GM21723 (cell line): Measurements from ENCODE around the gene ONECUT1.
"Not testable (repeated sequence)": the region's sequence is repeated elsewhere in the genome, so short reads cannot be mapped to it uniquely, and the experiment has no call there.

Experiments used
- ATAC-seq: cut with Tn5 transposase; IDR thresholded peaks from one replicate; pipeline ENCODE4 v1.9.1; 2021; ENCODE audit warnings: mild to moderate bottlenecking, moderate library complexity; ENCODE audit not compliant: unreplicated experiment

Gene ONECUT1

DNA sequence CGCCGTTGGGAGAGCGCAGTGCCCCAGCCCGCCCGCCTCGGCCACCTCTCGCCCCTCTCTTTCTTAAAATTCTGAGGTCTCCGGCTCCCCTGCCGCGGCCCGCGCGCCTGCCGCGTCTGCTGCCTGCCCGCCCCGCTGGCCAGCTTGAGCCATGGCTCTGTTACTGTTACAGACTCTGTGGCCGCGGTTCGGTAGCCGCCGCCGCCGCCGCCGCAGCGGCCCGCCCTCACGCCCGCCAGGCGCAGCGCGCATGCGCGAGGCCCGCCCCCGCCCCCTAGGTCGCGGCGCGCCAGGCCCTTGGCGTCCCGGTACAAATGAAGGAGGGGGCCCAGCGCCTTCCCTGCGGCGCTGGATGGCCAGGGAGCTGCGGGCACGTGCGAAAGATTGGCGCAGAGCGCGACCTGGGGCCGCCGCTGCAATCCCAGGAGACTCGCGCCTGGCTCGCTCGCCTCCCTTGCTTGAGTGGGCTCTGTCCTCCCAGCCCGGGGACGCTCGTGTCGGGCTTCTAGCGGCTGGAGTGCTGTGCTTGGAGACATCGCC, at the start of gene ONECUT1:
Gene ONECUT1, minus strand, starts transcription at position 168 of the 540 bp plus-strand sequence. CDS start 452 bp downstream, outside the sequence.
- peak; percentile 78 for ATAC-seq

DNA sequence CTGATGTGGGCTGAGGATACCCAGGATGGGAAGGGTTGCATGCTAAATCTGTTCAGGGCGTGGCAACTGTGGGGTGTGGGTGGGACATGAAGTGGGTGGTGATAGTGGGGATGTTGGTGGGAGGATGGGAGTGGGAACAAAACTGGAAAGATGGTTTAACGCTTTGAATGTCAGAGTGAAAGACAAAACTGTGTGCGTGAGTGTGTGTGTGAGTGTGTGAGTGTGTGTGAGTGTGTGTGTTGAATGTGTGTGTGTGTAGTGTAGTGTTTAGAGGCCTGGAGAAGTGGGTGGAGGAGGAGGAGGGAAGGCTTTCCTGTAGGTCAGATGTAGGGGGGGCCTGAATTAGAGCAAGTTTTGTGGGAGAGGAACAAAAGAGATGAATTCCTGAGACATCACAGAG, 44.2 kb upstream of the ONECUT1 start:
- no peak for ATAC-seq

DNA sequence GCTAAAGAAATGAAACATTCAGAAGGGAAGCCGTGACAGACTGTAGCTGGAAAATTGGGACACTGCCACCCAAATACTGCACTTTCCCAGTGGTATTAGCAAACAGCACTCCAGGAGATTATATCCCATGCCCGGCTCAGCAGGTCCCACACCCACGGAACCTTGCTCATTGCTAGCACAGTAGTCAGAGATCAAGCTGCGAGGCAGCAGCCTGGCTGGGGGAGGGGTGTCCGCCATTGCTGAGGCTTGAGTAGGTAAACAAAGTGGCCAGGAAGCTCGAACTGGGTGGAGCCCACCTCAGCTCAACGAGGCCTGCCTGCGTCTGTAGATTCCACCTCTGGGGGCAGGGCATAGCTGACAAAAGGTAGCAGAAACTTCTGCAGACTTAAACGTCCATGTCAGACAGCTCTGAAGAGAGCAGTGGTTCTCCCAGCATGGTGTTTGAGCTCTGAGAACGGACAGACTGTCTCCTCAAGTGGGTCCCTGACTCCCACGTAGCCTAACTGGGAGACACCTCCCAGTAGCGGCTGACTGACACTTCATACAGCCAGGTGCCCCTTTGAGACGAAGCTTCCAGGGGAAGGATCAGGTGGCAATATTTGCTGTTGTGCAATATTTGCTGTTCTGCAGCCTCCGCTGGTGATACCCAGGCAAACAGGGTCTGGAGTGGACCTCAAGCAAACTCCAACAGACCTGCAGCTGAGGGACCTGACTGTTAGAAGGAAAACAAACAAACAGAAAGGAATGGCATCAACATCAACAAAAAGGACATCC, 34.2 kb upstream of the ONECUT1 start:
- not testable (repeated sequence) for ATAC-seq

DNA sequence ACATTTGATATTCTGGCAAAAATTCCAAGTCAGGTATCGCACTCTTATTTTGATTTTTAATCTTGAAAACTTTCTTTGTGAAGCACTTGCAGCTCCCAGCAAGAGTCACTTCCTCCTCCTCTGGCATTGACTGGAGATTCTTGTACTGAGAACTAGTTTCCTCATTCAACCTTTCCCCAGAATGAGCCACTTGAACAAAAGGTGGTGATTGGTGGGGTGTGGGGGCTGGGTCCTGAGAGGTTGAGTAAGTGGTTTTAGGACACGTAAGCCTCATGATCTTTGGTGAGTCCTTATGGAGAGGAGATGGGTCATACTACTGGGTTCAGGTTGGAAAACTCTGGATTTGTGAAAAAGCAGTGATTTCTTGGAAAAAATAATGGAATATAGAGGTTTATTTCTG, 32.3 kb upstream of the ONECUT1 start:
- no peak for ATAC-seq

DNA sequence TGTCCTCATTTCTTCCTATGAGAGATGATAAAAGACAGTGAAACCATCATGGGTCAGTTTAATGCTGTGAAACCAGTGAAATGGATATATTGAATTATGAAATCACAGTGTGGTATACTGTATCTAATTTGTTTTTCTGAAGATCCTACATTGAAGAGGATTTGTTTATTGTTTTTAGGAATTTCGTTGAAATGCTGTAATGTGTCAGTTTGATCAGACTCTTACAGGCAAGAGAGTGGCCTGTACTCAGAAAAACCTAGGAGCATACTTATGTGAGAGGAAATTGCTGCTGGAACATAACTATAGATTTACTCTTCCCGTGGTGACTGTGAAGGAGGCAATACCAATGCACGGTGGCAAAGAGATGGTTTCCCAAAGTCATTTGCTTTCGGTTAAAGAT, 29.1 kb upstream of the ONECUT1 start:
- no peak for ATAC-seq

DNA sequence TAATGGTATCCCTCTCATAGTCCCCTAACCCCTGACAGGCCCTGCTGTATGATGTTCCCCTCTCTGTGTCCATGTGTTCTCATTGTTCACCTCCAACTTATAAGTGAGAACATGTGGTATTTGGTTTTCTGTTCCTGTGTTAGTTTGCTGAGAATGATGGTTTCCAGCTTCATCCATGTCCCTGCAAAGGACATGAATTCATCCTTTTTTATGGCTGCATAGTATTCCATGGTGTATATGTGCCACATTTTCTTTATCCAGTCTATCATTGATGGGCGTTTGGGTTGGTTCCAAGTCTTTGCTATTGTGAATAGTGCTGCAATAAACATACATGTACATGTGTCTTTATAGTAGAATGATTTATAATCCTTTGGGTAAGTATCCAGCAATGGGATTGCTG, 25.8 kb upstream of the ONECUT1 start:
- ATAC-seq = not testable (repeated sequence)

DNA sequence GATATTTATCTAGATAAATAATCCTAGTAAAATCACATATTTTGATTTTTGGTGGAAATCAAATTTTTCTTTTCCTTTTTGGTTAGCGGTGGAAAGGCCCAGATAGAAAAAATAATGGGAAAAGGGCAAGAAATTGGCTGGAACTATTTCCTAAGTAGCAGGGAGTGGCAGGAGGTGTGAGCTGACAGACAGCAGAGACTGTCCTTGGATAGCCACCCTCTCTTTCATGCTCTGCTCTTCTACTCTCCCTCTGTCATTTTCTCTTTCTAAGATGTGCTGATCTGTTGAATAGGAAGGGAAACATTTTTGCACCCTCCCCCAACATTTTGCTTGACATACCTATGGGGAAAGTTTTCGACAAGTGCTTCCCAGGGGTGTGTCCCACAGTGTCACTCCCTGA, 18.9 kb upstream of the ONECUT1 start:
- ATAC-seq = no peak

DNA sequence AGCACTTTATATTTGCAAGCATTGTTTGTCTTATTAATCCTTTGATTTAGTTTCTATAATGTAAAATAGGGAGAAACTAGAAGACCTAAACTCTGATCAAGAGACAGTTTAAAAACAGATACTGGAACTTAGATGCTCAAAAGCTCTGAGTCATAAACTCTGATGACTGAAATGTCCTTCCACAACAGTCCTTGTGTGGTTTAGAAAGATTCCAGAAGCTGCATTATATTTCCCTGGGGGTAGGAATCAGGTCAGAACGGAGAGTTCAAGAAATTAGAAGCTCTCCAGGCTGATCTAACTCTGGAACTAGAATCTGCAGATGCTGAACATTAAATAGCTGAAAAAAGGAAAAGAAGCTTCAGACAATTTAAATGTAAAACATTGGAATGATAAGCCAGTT, 18.3 kb upstream of the ONECUT1 start:
- no peak for ATAC-seq

DNA sequence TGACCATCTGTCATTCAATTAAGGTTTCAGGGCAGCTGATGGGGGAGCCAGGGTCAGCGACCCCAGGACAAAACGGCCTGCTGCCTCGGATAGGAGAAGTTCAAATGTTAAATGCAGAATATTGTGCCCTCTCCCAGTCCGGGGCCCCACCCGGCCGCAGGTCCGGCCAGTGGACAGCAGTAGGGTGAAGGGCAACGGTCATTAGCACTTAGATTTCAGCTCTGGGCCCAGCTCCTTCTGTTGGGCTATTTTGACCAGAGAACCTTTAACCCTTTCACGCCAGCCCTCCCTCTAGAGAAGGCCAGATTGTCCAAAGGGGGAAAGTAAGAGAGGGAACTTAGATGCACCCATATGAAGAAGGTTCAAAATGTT, 16.1 kb upstream of the ONECUT1 start:
- no peak for ATAC-seq

DNA sequence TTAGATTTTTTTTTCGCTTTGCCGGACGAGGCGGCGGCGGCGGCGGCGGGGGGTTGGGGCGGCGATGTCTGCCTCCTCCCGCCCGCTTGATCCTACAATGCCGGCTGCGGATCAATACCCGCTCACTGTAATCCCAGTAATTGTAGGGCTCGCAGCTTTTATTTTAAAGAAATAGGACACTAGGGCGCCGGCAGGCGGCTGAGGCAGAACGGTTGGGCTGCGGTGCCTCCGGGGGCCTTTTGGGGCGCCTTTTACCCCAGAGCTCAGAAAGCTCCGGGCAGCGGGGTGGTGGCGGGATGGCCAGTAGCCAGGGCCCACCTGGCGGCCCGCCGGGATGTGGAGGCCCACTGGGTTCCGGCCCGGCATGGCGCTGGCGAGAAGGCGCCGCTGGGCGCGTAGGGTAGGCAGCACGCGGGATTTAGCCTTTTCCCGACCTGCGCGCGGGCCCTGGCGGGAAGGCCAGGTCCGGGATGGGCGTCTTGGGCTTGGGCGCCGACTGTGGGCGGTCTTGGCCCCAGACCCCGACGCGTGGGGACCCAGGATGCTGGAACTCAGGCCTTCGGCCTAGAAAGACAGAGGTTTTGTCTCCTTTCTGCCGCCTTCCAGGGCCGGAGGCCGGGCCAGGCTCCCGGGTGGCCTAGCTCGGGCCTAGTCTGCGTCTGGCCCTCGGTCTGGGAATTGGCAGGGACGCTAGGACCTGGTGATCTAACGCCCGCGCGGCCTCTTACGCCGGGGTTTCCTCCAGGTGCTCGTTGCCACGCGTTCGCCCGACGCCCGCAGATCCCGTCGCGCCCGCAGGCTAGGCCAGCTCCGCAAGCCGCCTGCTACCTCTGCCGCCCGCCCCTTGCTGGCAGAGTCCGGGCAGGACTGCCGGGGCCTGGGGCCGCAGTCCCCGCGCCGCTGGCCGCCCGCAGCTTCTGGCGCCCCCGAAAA, 15.5 kb upstream of the ONECUT1 start:
- no peak for ATAC-seq

DNA sequence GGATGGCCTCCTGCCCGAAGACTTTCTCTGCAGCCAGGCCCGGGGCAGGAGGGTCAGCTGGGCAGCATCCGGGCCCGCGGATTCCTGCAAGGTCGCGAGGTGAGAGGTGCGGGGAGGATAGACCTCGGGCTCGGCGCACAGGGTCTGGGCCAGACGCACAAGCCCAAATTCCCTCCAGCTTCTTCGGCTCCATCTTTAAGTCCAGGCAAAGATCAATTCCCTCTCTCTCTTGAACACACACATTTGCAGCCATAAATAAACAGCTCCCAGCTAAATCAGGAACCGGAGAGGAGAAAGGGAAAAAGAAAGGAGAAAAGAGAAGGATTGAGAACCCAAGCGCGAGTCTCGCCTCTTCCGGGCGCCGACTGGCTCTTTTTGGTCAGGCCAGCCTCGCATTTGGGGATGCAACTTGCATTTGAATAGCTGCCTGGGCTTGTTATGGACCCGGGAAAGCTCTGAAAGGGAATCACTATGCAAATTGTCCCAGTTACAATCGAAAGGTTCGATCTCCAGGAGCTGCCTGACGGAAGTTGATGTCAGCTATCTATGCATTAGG, 14.5 kb upstream of the ONECUT1 start:
- ATAC-seq = no peak

DNA sequence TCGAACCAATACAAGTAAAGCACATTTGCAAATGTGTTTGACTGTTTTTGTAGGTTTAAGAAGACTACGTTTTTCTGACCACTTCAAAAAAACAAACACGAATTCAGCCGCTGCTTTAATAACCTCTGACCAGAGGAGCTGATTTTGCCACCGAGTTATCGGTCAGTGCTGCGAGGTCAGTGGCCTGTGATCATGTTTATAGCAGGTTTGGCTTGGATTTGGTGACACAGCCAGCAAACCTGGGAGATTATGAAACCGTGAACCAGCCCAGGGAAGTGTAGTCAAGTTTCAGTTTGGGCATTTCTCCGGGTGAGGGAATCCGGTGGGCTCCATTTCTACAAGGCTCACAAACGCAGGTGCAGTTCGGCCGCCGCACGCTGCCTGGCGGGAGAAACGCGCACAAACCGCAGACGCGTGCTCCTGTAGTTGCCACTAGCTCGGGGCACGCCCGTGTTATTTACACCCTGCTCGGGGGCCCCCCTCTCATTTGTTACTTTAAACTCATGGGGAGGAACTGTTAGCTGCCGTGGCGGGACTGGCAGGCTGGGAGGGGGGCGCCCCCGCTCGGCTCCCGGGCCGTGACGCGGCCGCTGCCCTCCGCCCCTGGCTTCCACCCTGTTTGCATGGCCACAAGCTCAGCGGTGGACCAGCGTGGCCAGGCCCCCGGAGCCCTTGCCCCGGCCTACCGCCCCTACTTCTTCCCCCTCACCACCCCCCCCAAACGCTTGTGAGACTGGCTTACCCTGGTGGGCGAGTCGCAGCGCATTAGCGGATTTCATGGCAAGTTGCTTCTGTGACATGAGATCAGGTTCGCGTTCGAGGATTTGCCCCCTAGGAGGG, 13.6 kb upstream of the ONECUT1 start:
- no peak for ATAC-seq

DNA sequence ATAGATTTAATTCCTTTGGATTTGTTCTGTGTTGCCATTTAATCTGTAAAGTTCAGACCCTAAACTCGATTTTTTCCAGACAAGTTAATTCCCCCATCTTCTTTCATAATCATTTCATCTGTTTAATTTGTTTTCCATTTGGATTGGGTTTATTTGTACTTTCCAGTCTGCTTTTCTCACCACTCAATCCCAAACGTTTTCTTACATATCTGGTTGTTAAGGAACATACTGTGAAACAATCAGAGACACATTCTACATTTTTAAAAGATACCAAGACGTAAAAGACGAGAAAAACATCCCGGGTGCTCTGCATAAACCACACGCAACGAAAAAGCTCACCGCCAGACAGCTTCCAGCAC, 13.0 kb upstream of the ONECUT1 start:
- ATAC-seq = no peak

DNA sequence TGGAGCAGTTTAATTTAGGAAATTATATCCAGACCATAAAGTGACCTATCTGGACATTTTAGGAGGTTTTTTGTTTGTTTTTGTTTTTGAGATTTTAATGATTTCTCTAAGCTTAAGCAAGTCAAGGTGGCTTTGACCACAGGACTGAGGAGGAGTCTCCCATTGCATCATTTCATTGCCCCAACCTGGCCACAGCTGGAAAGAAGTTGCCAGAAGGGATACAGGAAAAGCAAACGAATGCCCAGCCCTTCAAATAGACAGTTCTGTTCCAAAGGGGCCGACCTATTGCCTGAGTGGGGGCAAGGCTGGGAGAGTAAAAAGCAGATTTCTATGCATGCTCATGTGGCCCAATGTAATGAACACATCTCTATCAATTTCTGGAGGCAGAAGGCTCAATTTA, 12.0 kb upstream of the ONECUT1 start:
- no peak for ATAC-seq

DNA sequence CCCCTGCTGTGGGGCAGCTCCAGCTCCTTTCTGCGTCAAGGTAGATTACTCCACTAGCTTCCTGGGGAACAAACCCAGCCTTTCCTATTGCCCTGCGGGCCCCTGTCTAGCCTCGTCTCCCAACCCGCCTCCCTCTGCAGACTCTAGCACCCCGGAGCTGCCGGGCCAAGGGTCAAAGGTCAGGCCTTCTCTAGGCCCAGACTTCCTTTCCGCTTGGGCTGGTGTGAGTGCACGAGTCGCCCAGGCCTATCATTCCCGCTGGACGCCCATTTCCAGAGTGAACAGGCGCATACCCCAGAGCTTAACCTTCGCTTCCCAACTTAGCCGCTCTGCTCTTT, 11.6 kb upstream of the ONECUT1 start:
- no peak for ATAC-seq

DNA sequence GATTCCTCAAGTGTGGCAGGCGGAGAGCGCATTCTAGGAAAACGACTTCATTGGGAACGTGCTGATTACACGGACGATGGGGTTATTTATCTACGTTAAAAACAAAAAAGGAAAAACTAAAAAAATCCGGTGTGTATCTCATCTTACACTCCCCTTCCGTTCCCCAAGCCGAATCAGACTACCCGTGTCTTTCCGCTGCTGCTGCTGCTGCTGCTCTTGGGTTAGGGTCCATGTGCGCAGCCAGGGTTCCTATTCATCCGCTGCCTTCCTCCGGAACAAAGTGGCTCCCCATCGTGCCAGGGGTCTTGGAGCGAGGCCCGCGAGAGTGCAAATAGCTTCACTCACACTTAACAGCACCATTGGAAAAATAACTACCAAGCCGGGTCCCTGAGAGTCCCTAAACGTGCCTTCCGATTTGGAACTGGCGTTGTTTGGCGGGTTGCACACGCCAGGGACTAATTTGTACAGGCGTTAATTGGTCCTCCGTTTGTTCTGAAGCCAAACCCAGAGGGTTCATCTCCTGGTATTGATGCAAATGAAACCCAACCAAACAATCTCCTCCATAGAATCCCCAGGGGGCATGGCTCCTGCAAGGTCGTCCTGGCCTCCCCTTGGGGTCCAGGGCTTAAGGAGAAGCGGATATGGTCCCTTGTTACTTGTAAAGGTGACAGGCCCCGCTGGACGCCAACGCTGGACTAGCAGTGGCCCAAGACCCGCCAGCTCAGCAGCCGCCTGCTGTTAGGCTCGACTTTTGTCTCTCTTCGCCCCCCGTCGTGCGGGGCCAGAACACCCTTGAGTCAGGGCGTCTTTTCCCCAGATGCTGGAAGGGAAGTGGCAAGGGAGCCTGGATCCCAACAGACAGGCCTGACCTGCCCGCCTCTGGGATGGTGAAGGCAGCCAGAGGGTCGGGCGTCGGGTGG, 11.0 kb upstream of the ONECUT1 start:
- ATAC-seq = no peak

DNA sequence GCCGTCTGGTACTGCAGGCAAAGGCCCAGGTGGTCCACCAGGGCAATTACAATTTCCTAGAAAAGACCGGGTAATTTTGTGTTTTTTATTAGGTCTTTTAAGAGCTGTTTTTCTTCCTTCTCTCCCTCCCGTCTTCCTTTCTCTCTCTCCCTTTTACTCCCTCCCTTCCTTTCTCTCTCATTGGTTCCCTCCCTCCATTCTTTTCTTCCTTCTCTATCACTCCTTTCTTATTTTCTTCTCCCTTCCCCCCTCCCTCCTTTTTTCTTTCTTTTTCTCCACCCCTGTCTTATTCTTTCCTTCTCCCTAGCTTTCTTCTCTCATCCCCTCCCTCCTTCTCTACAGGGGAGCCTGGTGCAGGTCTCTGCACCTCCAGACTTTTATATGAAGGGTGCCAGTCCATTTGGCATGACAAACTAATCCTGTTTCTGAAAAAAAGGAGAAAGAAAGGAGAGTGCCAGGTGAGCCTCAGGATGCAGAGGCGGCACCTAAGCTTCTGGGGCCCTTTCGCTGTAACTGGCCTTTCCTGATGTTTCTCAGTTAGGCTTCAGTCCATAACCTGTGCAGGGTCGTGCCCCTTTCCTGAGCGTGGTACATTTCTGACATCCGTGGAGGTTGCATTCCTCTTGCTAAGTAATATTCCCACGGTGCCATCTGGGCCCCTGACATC, 9.1 kb upstream of the ONECUT1 start:
- ATAC-seq = no peak

DNA sequence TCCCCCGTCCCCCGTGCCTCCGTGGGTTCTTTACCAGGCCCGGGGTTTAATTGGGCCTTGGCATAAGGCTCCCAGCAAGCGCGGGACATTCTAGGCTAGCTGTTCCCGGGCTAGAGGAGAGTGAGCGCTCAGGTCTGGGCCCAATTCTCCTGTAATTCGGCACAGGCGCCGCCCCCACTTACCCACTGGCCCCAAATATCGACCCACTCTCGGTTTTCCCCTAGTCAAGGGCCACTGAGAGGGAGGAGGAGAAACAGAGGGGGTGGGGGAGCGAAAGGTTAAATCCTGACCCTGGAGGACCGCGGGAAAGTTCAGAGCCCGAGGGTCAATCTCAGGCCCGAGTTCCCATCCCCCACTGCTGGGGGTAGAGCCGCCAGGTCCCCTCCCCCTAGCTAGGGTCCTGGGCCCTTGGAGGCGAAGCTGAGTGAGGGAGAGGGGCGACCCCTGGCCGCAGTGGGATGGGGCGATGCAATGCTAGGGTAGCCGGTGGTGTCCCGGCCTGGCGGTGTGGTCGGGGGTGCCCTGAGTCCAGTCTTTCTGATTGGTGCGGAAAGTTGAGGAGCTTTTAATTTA, 8.5 kb upstream of the ONECUT1 start:
- ATAC-seq = no peak
